OCI-LY3 (cell line): ENCODE measurements around the gene MRE11.

Source experiments
- CTCF ChIP-seq: fragments of 200-600, 300-600 bp; sonication (generic); IDR thresholded peaks from 2 replicates; pipeline ENCODE4 v1.5.1; 2014; ENCODE audit warnings: antibody characterized with exemption, low read length, low read depth
- EZH2phosphoT487 ChIP-seq: fragments of 200-600 bp; shearing (Covaris generic); IDR thresholded peaks from 2 replicates; pipeline ENCODE4 v1.6.1; 2018; ENCODE audit warnings: antibody characterized with exemption, mixed run types, low read depth

- TF ChIP-seq CTCF (no peak), EZH2phosphoT487 (no peak)
Measured at GRCh38 chr11:94493281-94494125, at the start of gene MRE11, which contains the start of gene ANKRD49.
